NCI-H2029 (cell line): ENCODE results near the gene NPEPL1.
A peak's percentile ranks its signal among the peaks of the same experiment; 100 is the strongest.
"Not testable (repeated sequence)": the region's sequence is repeated elsewhere in the genome, so short reads cannot be mapped to it uniquely, and the experiment has no call there.

Experiments
- DNase-seq: peaks from one replicate; lab custom pipeline; 2025; lab: John Stamatoyannopoulos, UW

Gene NPEPL1, protein sequence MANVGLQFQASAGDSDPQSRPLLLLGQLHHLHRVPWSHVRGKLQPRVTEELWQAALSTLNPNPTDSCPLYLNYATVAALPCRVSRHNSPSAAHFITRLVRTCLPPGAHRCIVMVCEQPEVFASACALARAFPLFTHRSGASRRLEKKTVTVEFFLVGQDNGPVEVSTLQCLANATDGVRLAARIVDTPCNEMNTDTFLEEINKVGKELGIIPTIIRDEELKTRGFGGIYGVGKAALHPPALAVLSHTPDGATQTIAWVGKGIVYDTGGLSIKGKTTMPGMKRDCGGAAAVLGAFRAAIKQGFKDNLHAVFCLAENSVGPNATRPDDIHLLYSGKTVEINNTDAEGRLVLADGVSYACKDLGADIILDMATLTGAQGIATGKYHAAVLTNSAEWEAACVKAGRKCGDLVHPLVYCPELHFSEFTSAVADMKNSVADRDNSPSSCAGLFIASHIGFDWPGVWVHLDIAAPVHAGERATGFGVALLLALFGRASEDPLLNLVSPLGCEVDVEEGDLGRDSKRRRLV

GRCh38 chr20:58692579-58693225 is at the start of gene NPEPL1:
Gene NPEPL1 (plus strand): TSS chr20:58692800. CDS start chr20:58692901, 101 bp downstream.
- DNase-seq: peak; percentile 39

GRCh38 chr20:58642896-58643295 is 49.7 kb upstream of the NPEPL1 start:
- not testable (repeated sequence) for DNase-seq

DNA sequence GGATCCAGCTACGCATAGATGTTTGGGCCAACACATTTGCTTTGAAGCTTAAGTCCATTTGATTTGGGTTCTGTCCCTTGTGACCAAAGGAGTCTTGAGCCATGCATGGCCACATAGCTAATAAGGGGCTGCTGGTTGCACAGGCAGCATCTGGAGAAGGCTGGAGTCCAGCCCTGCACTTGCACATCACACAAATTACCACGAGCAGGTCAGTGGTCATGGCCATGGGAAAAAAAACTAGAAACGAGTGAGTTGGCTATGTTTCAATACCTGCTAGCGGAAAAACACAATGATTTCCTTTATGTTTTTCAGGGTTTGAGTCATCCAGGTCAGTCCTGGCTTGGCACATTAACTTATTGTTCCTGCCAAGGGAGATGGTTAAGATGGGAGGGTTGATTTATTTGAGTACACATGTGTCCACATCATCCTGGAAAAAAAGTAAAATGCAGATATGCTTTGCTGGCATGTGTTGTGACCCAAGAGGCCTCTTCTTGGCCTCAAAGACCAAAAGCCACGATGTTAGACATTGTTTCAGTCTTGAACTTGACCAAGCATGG is 47.1 kb upstream of the NPEPL1 start:
- DNase-seq: no peak

DNA sequence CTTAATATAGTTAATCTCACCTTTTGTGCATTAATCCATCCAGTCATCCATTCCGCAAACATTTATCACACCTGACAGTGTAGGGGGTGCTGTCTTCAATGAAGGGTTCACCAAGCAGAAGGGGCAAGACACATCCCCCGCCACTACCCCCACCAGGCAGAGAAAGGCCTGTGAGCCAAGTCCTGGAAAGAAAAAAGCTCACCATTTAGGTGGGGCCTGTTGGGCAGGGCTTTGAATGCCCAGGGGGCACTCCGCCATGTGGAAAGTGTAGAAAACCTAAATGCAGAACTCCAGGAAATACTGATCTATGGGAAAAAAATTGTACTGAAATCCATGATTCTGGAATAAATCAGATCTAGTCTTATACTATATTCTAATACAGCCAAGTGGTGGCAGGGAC is 46.3 kb upstream of the NPEPL1 start:
- DNase-seq: no peak

GRCh38 chr20:58646703-58647102 is 45.9 kb upstream of the NPEPL1 start:
- DNase-seq: no peak

DNA sequence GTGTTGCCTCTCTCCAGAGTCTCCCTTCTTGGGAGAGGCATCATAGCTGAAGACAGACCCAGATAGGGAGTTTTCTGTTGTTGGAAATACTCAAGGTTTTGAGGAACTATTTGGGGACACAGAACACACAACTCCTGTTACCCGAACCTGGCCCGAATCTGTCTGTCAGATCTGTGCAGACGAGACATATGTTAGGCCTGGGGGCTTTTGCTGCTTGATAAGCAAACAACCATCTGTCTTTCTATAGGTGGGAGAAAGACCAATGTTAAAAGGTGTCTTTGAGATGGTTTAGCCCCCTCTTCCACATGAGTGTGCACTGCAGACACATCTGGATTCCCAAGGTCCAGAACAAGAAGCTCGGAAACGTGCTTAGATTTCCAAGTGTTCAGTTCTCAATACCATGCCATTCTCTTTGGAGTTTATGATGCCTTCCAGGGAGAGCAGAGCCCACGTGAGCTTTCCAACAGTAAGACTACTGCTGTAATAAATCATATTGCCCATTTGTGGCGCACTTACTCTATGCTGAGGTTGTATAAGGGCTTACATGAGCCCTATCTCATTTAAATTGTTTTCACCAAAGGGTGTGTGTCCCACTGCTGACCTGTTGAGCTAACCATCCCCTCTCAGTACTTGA is 45.3 kb upstream of the NPEPL1 start:
- DNase-seq: no peak

GRCh38 chr20:58647796-58648501 is 44.7 kb upstream of the NPEPL1 start:
- DNase-seq: no peak

- DNase-seq: not testable (repeated sequence)
These were observed 44.1 kb upstream of the NPEPL1 start for GRCh38 chr20:58648502-58648825.

GRCh38 chr20:58649288-58650180 is 43.1 kb upstream of the NPEPL1 start:
- DNase-seq: no peak

GRCh38 chr20:58650181-58650775 is 42.3 kb upstream of the NPEPL1 start:
- no peak for DNase-seq

GRCh38 chr20:58650776-58651558 is 41.6 kb upstream of the NPEPL1 start, which contains the start of gene STX16:
Gene STX16 (plus strand): TSS chr20:58651283. CDS start chr20:58652007, 724 bp downstream.
- peak; percentile 76 for DNase-seq

DNA sequence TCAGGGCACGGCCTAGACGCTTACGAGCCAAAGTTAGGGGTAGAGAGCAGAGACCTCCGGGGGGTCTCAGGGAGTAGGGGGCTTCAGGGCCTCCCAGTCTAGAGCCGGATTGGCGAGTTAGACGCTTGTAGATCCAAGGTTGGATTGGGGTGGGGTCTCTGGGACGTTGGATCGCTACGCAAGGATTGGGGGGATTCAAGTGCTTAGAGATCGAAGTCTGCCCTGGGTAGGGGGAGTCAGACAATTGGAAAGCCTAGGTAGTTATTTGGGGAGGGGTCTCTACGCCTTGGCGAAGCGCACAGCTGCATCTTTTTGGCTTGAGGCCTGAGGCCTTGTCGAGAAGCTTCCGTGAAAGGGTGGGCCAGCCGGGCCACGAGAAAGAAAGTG is 41.0 kb upstream of the NPEPL1 start:
- DNase-seq: no peak

GRCh38 chr20:58651946-58652605 is 40.5 kb upstream of the NPEPL1 start:
- peak; percentile 28 for DNase-seq

GRCh38 chr20:58652606-58653294 is 39.9 kb upstream of the NPEPL1 start:
- no peak for DNase-seq

DNA sequence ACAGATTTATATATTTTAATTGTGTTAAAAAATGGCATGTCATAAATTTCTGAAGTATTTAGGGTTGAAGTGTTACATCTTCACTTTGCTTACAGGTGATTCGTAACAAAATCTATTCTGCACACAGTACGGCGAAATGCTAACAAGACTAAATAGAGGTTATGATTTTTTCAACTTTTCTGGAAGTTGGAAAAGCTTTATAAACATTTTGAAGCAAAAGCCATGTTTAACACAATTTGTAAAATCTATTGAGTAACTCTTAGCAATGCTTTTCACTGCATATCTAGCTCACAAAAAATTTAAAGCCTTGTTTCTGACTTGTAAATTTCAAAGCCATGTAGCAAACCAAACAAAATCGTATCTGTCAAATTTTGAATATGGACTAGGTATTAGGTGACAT is 38.3 kb upstream of the NPEPL1 start:
- no peak for DNase-seq

GRCh38 chr20:58655328-58656107 is 37.1 kb upstream of the NPEPL1 start:
- no peak for DNase-seq

DNA sequence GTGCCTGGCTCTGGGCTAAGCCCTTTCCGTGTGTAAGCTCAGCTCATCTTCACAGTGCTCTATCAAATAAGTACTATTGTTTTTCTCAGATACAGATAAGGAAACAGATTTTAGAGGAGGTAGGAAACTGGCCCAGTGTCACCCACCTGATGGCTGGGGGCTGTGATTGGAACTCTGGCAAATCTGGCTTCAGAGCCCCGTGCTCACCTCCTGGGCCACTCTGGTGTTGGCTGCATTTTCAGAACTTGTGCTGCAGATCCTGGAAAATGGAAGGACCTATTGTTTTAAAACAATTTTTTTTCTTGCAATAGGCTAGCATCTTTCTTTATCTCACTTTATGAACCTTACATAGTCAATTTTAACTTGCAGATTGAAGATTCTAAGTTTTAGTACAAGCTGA is 35.8 kb upstream of the NPEPL1 start:
- no peak for DNase-seq

GRCh38 chr20:58657262-58657661 is 35.3 kb upstream of the NPEPL1 start:
- no peak for DNase-seq
